Trophoblast cell (in vitro differentiated cells and primary cell): ENCODE results near the gene CCDC107.

ENCODE experiments used
- DNase-seq, 2 donors: peaks; one replicate each; pipeline ENCODE4 v3.0.0-alpha.2; 2016
- H2AFZ ChIP-seq: 2 replicates; pipeline ENCODE4 v1.6.1; 2013; ENCODE audit warnings: low read length, moderate library complexity, mild to moderate bottlenecking; ENCODE audit not compliant: insufficient read depth, poor library complexity
- H2AK5ac ChIP-seq: 2 replicates; pipeline ENCODE4 v1.6.1; 2013; ENCODE audit warnings: mild to moderate bottlenecking, low read length
- H2BK120ac ChIP-seq: 2 replicates; pipeline ENCODE4 v1.6.1; 2013; ENCODE audit warnings: low read length, mild to moderate bottlenecking, moderate library complexity; ENCODE audit not compliant: insufficient read depth, poor library complexity
- H2BK12ac ChIP-seq: 2 replicates; pipeline ENCODE4 v1.6.1; 2013; ENCODE audit warnings: mild to moderate bottlenecking, low read length, moderate library complexity
- H2BK5ac ChIP-seq: 2 replicates; pipeline ENCODE4 v1.6.1; 2013; ENCODE audit warnings: low read length, low read depth, moderate library complexity, mild to moderate bottlenecking; ENCODE audit not compliant: poor library complexity
- H3K14ac ChIP-seq: 2 replicates; pipeline ENCODE4 v1.6.1; 2013; ENCODE audit warnings: mild to moderate bottlenecking, low read length
- H3K18ac ChIP-seq: 2 replicates; pipeline ENCODE4 v1.6.1; 2013; ENCODE audit warnings: mild to moderate bottlenecking, low read length
- H3K23ac ChIP-seq: 2 replicates; pipeline ENCODE4 v1.6.1; 2013; ENCODE audit warnings: low read length
- H3K27ac ChIP-seq: 2 replicates; pipeline ENCODE4 v1.5.1; 2013; ENCODE audit warnings: low read depth, mild to moderate bottlenecking, inconsistent platforms, low read length, moderate library complexity
- H3K27me3 ChIP-seq: 2 replicates; pipeline ENCODE4 v1.6.1; 2013; ENCODE audit warnings: inconsistent platforms, mild to moderate bottlenecking, low read length, moderate library complexity; ENCODE audit not compliant: insufficient read depth
- H3K36me3 ChIP-seq, 2 experiments: 1 replicate in 1 of 2; 2 replicates in 1 of 2; pipeline ENCODE4 v1.6.1; 2013; ENCODE audit warnings: low read length in 2 of 2, mild to moderate bottlenecking in 2 of 2, moderate library complexity in 1 of 2; ENCODE audit not compliant: insufficient read depth in 2 of 2, control insufficient read depth in 1 of 2
- H3K4ac ChIP-seq: 2 replicates; pipeline ENCODE4 v1.6.1; 2013; ENCODE audit warnings: low read depth, mild to moderate bottlenecking, low read length, moderate library complexity
- H3K4me1 ChIP-seq, 2 experiments: 1 replicate in 1 of 2; 2 replicates in 1 of 2; pipeline ENCODE4 v1.6.1; 2013; ENCODE audit warnings: low read length in 2 of 2, mild to moderate bottlenecking in 2 of 2, moderate library complexity in 1 of 2; ENCODE audit not compliant: insufficient read depth in 2 of 2, control insufficient read depth in 1 of 2
- H3K4me2 ChIP-seq: 2 replicates; pipeline ENCODE4 v1.6.1; 2013; ENCODE audit warnings: inconsistent platforms, mild to moderate bottlenecking, low read length, moderate library complexity
- H3K4me3 ChIP-seq: 2 replicates; pipeline ENCODE4 v1.5.1; 2013; ENCODE audit warnings: mild to moderate bottlenecking, low read depth, low read length, inconsistent platforms
- H3K79me1 ChIP-seq: one replicate; pipeline ENCODE4 v1.6.1; 2013; ENCODE audit warnings: low read length
- H3K79me2 ChIP-seq: 2 replicates; pipeline ENCODE4 v1.6.1; 2013; ENCODE audit warnings: low read length, mild to moderate bottlenecking; ENCODE audit not compliant: control insufficient read depth, insufficient read depth, poor library complexity
- H3K9ac ChIP-seq: 2 replicates; pipeline ENCODE4 v1.6.1; 2013; ENCODE audit warnings: mild to moderate bottlenecking, low read length
- H3K9me3 ChIP-seq: 2 replicates; pipeline ENCODE4 v1.6.1; 2013; ENCODE audit warnings: low read depth, mild to moderate bottlenecking, control low read depth, inconsistent platforms, low read length; ENCODE audit not compliant: insufficient read depth
- H4K12ac ChIP-seq: 2 replicates; pipeline ENCODE4 v1.6.1; 2013; ENCODE audit warnings: low read depth, mild to moderate bottlenecking, low read length, moderate library complexity
- H4K8ac ChIP-seq: 2 replicates; pipeline ENCODE4 v1.6.1; 2013; ENCODE audit warnings: low read depth, mild to moderate bottlenecking, low read length, moderate library complexity
- H4K91ac ChIP-seq: one replicate; pipeline ENCODE4 v1.6.1; 2013; ENCODE audit warnings: low read depth, mild to moderate bottlenecking, low read length, moderate library complexity
- WGBS: extraction: QIAGEN DNeasy Blood & Tissue Kit; methylation state at CpG from one replicate; pipeline ENCODE4 v1.1.7; 2013; ENCODE audit warnings: missing lambda C conversion rate; ENCODE audit not compliant: insufficient read length, insufficient coverage; ENCODE audit errors: extremely low coverage; 5-methylcytosine and 5-hydroxymethylcytosine counted together

The CCDC107 gene

DNA sequence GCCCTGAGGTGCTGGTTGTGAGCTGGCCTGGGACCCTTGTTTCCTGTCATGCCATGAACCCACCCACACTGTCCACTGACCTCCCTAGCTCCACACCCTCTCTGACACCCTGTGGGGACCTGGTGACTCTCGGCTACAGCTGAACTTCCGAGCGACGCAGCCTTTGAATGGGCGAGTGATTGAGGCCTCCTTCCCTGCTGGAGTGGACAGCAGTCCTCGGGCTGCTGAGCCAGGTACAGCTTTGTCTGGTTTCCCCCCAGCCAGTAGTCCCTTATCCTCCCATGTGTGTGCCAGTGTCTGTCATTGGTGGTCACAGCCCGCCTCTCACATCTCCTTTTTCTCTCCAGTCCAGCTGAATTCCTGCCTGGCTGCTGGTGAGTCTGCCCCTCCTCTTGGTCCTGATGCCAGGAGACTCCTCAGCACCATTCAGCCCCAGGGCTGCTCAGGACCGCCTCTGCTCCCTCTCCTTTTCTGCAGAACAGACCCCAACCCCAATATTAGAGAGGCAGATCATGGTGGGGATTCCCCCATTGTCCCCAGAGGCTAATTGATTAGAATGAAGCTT lies 21.8 kb downstream of the CCDC107 start:
- no CpG with 5 or more reads among the region's 8 CpGs for WGBS
- Histone ChIP-seq H3K23ac (no peak overlapping the region), H4K12ac (no peak overlapping the region), H3K27me3 (no peaks in the 10 kb centered on the region), H3K4me2 (no peak overlapping the region), H3K4me1 (peaks cover 5 to 11% of the 10 kb centered on the region in 2 experiments), H3K36me3 (peaks cover 24 to 33% of the 10 kb centered on the region in 2 experiments), H3K9me3 (no peaks in the 10 kb centered on the region), H2BK12ac (no peak overlapping the region), H3K4me3 (peak overlapping the region; percentile 20), H3K14ac (no peak overlapping the region), H4K91ac (no peak overlapping the region), H2AFZ (no peak overlapping the region), H2BK120ac (no peak overlapping the region), H3K79me1 (peaks cover 3% of the 10 kb centered on the region), H2BK5ac (no peak overlapping the region), H3K9ac (no peak overlapping the region), H4K8ac (no peak overlapping the region), H3K27ac (no peak overlapping the region), H3K4ac (no peak overlapping the region), H2AK5ac (no peak overlapping the region), H3K18ac (no peak overlapping the region), H3K79me2 (no peaks in the 10 kb centered on the region)
- no peak for DNase-seq

DNA sequence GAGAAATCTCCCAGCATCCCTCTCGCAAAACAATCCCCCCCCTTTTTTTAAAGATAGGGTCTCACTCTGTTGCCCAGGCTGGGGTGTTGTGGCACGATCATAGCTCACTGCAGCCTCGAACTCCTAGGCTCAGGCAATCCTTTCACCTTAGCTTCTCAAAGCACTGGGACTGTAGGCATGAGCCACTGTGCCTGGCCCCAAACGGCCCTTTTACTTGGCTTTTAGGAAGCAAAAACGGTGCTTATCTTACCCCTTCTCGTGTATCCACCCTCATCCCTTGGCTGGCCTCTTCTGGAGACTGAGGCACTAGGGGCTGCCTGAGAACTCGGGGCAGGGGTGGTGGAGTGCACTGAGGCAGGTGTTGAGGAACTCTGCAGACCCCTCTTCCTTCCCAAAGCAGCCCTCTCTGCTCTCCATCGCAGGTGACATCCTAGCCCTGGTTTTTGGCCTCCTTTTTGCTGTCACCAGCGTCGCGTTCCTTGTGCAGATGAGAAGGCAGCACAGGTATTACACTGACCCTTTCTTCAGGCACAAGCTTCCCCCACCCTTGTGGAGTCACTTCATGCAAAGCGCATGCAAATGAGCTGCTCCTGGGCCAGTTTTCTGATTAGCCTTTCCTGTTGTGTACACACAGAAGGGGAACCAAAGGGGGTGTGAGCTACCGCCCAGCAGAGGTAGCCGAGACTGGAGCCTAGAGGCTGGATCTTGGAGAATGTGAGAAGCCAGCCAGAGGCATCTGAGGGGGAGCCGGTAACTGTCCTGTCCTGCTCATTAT lies 22.4 kb downstream of the CCDC107 start:
- H2AFZ ChIP-seq: no peak overlapping the region
- H4K91ac ChIP-seq: no peak overlapping the region
- no peak for DNase-seq
- no peaks in the 10 kb centered on the region for H3K27me3 ChIP-seq
- H3K36me3 ChIP-seq: peaks cover 31 to 40% of the 10 kb centered on the region in 2 experiments
- H3K14ac ChIP-seq: no peak overlapping the region
- no CpG with 5 or more reads among the region's 15 CpGs for WGBS
- no peak overlapping the region for H3K9ac ChIP-seq
- no peak overlapping the region for H2BK12ac ChIP-seq
- H3K79me2 ChIP-seq: no peaks in the 10 kb centered on the region
- peaks cover 3% of the 10 kb centered on the region for H3K79me1 ChIP-seq
- H2AK5ac ChIP-seq: no peak overlapping the region
- H3K23ac ChIP-seq: no peak overlapping the region
- no peak overlapping the region for H3K4me2 ChIP-seq
- H3K4me3 ChIP-seq: no peak overlapping the region
- no peak overlapping the region for H4K12ac ChIP-seq
- H2BK120ac ChIP-seq: no peak overlapping the region
- no peak overlapping the region for H3K27ac ChIP-seq
- H2BK5ac ChIP-seq: no peak overlapping the region
- H3K4me1 ChIP-seq: peaks cover 5 to 8% of the 10 kb centered on the region in 2 experiments
- no peak overlapping the region for H4K8ac ChIP-seq
- H3K9me3 ChIP-seq: no peaks in the 10 kb centered on the region
- no peak overlapping the region for H3K18ac ChIP-seq
- H3K4ac ChIP-seq: no peak overlapping the region

DNA sequence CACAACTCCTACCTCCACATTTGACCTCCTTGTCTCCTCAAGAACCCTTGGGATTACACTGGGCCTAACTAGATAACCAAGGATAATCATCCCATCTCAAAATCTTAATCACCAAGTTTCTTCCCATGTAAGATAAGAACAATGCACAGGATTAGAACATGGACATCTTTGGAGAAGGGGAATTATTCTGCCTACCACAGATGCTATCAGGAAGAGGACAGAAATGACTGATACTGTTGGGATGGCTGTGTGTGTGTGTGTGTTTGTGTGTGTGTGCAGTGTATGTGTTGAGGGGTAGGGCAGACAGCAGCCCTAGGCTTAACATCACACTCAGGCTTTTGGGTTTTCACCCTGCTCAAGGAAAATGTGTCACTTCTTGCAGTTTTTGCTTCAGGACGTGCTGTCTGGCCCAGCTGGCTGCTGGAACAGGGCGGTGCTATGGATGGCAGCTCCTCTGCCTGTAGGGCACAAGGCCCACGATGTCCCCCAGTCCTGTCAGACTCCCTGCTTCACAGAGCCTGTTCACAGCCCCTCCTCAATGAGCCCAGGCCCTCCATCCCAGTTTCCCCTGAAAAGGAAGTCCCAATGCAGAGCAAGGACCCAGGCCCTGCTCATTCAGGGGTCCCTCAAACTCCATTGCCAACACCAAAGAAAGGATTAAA lies 23.4 kb downstream of the CCDC107 start:
- DNase-seq: no peak
- no peak overlapping the region for H4K91ac ChIP-seq
- no peaks in the 10 kb centered on the region for H3K4me1 ChIP-seq
- no peak overlapping the region for H2AFZ ChIP-seq
- H2BK12ac ChIP-seq: no peak overlapping the region
- no CpG with 5 or more reads among the region's 3 CpGs for WGBS
- no peak overlapping the region for H4K8ac ChIP-seq
- no peak overlapping the region for H3K4me2 ChIP-seq
- H3K4ac ChIP-seq: no peak overlapping the region
- no peak overlapping the region for H2AK5ac ChIP-seq
- H3K9me3 ChIP-seq: no peaks in the 10 kb centered on the region
- no peak overlapping the region for H2BK120ac ChIP-seq
- H2BK5ac ChIP-seq: no peak overlapping the region
- no peak overlapping the region for H3K4me3 ChIP-seq
- peaks cover 36 to 46% of the 10 kb centered on the region in 2 experiments for H3K36me3 ChIP-seq
- no peaks in the 10 kb centered on the region for H3K79me2 ChIP-seq
- no peaks in the 10 kb centered on the region for H3K27me3 ChIP-seq
- H3K23ac ChIP-seq: no peak overlapping the region
- no peaks in the 10 kb centered on the region for H3K79me1 ChIP-seq
- H4K12ac ChIP-seq: no peak overlapping the region
- H3K18ac ChIP-seq: no peak overlapping the region
- H3K9ac ChIP-seq: no peak overlapping the region
- H3K14ac ChIP-seq: no peak overlapping the region
- H3K27ac ChIP-seq: no peak overlapping the region

DNA sequence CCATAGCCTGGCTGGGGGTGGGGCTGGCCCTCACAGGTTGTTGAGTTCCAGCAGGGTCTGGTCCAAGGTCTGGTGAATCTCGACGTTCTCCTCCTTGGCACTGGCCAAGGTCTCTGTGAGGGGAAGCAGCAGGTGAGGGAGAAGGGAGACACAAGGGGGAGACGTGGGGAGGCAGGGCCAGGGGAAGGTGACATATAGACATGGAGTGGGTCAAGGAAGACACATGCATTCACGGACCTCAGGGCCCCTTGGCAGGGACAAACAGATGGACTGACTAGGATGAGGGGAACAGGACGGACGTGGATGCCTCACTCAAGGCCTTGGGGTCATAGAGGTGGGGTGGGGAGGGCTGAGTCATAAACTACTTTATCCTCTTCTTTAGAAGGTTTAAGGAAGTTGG lies 24.0 kb downstream of the CCDC107 start:
- Histone ChIP-seq H2BK5ac (no peak overlapping the region), H3K14ac (no peak overlapping the region), H2BK120ac (no peak overlapping the region), H3K79me1 (no peaks in the 10 kb centered on the region), H3K9ac (no peak overlapping the region), H3K79me2 (no peaks in the 10 kb centered on the region), H3K4me3 (no peak overlapping the region), H2BK12ac (no peak overlapping the region), H4K12ac (no peak overlapping the region), H3K4me2 (no peak overlapping the region), H4K91ac (no peak overlapping the region), H2AK5ac (no peak overlapping the region), H2AFZ (no peak overlapping the region), H3K23ac (no peak overlapping the region), H3K27me3 (no peaks in the 10 kb centered on the region), H3K36me3 (peaks cover 36 to 46% of the 10 kb centered on the region in 2 experiments), H4K8ac (no peak overlapping the region), H3K4ac (no peak overlapping the region), H3K9me3 (no peaks in the 10 kb centered on the region), H3K27ac (no peak overlapping the region), H3K4me1 (no peaks in the 10 kb centered on the region), H3K18ac (no peak overlapping the region)
- no CpG with 5 or more reads among the region's 6 CpGs for WGBS
- DNase-seq: no peak
